K562 (cell line): ENCODE measurements around the gene ATG4C. TPM values are rescaled to one million over a fixed set of nuclear protein-coding genes. Genes with fewer than 3 reads are reported as not detected.

Source experiments
- ATAC-seq: fragments of 200-7000 bp; cut with Tn5 transposase; 3 replicates; pipeline ENCODE4 v1.9.1; 2020; ENCODE audit warnings: moderate library complexity
- BruUV-seq: library from RNA; stranded (reverse); fragments of 400-500 nt; replicated peaks from 2 replicates; lab custom pipeline; 2021; lab: Mats Ljungman, UMichigan
- CTCF ChIA-PET: fragments of 300-600 bp; formaldehyde crosslinking; extraction: SDS; loops from one replicate; lab custom pipeline; 2021; ENCODE audit warnings: low intra/inter-chr PET ratio; lab: Yijun Ruan, JAX
- POLR2A ChIA-PET: fragments of 300-600, 350-650 bp; sonication (Branson Sonifier 250); formaldehyde crosslinking; extraction: SDS; loops from one replicate; lab custom pipeline; 2021; ENCODE audit warnings: antibody characterized with exemption, inconsistent platforms; lab: Yijun Ruan, JAX
- DNase-seq, 4 experiments: peaks; one replicate each; pipeline versions ENCODE4 v3.0.0 to v3.0.0-alpha.2; 2011 to 2018; ENCODE audit warnings: low spot score in 3 of 4, mixed read lengths in 3 of 4; ENCODE audit errors: extremely low read depth in 1 of 4
- FAIRE-seq: peaks from 2 replicates; lab custom pipeline; 2011; peaks lifted over from hg19 to GRCh38; lab: Jason Lieb, UNC
- H2AFZ ChIP-seq: 2 replicates; pipeline ENCODE4 v1.6.0; 2011; ENCODE audit warnings: low read depth, low read length, control low read depth, inconsistent platforms
- H3K27ac ChIP-seq: fragments of 200-600 bp; 3 replicates; pipeline ENCODE4 v1.8.0; 2011; ENCODE audit warnings: low read depth, mild to moderate bottlenecking, control low read depth, inconsistent platforms, low read length, moderate library complexity, mixed read lengths; ENCODE audit errors: extremely low read depth
- H3K27me3 ChIP-seq, 2 experiments: fragments of 300-600 bp in 1 of 2; 2 replicates in 1 of 2; 3 replicates in 1 of 2; pipeline versions ENCODE4 v1.6.0 to v1.8.0; 2011; ENCODE audit warnings: inconsistent platforms in 2 of 2, low read length in 2 of 2, mild to moderate bottlenecking in 1 of 2, mixed read lengths in 1 of 2, moderate library complexity in 1 of 2; ENCODE audit not compliant: control insufficient read depth in 2 of 2, insufficient read depth in 2 of 2
- H3K36me3 ChIP-seq: fragments of 300-600 bp; 3 replicates; pipeline ENCODE4 v1.8.0; 2011; ENCODE audit warnings: mild to moderate bottlenecking, low read length, inconsistent platforms; ENCODE audit not compliant: control insufficient read depth, insufficient read depth
- H3K4me1 ChIP-seq, 2 experiments: fragments of 200-600 bp in 1 of 2; replicated peaks in 1 of 2; 2 replicates in 1 of 2; 3 replicates in 1 of 2; pipeline versions ENCODE4 v1.5.1 to v1.8.0; 2011; ENCODE audit warnings: inconsistent platforms in 2 of 2, low read length in 2 of 2, mild to moderate bottlenecking in 1 of 2, mixed read lengths in 1 of 2, moderate library complexity in 1 of 2; ENCODE audit not compliant: control insufficient read depth in 2 of 2, insufficient read depth in 2 of 2
- H3K4me2 ChIP-seq: 2 replicates; pipeline ENCODE4 v1.6.1; 2011; ENCODE audit warnings: low read length, control low read depth, inconsistent platforms, mixed read lengths; ENCODE audit not compliant: insufficient read depth
- H3K4me3 ChIP-seq: fragments of 200-600 bp; sonication (generic), shearing (Covaris generic); 2 replicates; pipeline ENCODE4 v1.5.1; 2016; ENCODE audit warnings: control low read depth, inconsistent platforms
- H3K79me2 ChIP-seq: fragments of 200-600 bp; 3 replicates; pipeline ENCODE4 v1.8.0; 2011; ENCODE audit warnings: low read length, inconsistent platforms; ENCODE audit not compliant: control insufficient read depth, insufficient read depth
- H3K9ac ChIP-seq, 2 experiments: 2 replicates each; pipeline versions ENCODE4 v1.6.0 to v1.6.1; 2011; ENCODE audit warnings: low read depth in 2 of 2, low read length in 2 of 2, control low read depth in 1 of 2, inconsistent platforms in 1 of 2, mild to moderate bottlenecking in 1 of 2, mixed read lengths in 1 of 2; ENCODE audit not compliant: insufficient read depth in 1 of 2
- H3K9me1 ChIP-seq: one replicate; pipeline ENCODE4 v1.6.0; 2011; ENCODE audit warnings: inconsistent platforms, mild to moderate bottlenecking, low read length, moderate library complexity; ENCODE audit not compliant: control insufficient read depth, insufficient read depth
- H3K9me3 ChIP-seq: replicated peaks from 2 replicates; pipeline ENCODE4 v1.5.1; 2011; ENCODE audit warnings: low read depth, low read length, inconsistent platforms; ENCODE audit not compliant: control insufficient read depth, insufficient read depth
- H4K20me1 ChIP-seq: replicated peaks from 2 replicates; pipeline ENCODE4 v1.6.1; 2011; ENCODE audit warnings: low read length, inconsistent platforms, mixed read lengths; ENCODE audit not compliant: control insufficient read depth, insufficient read depth
- CBX8 ChIP-seq: fragments of 200-600 bp; sonication (generic); IDR thresholded peaks from 2 replicates; pipeline ENCODE4 v1.6.1; 2012; ENCODE audit warnings: borderline replicate concordance, mixed run types, low read depth, mild to moderate bottlenecking, moderate library complexity, mixed read lengths, low read length, control low read depth, inconsistent platforms; ENCODE audit not compliant: poor library complexity, severe bottlenecking; ENCODE audit errors: extremely low read depth
- CXXC5 ChIP-seq: fragments of 250-450 bp; sonication (Bioruptor Pico); IDR thresholded peaks from 2 replicates; pipeline ENCODE4 v1.8.0; 2022; ENCODE audit warnings: inconsistent platforms, mild to moderate bottlenecking, moderate library complexity
- HOXB6 ChIP-seq: fragments of 250-450 bp; sonication (Bioruptor Pico); IDR thresholded peaks from 2 replicates; pipeline ENCODE4 v1.5.1; 2022; ENCODE audit warnings: mild to moderate bottlenecking, borderline replicate concordance
- ILK ChIP-seq: fragments of 450-650 bp; IDR thresholded peaks from 2 replicates; pipeline ENCODE4 v1.6.1; 2016; ENCODE audit warnings: missing genetic modification characterization, low read depth, mild to moderate bottlenecking, missing compliant biosample characterization, moderate library complexity, borderline replicate concordance
- MCM2 ChIP-seq: fragments of 450-650 bp; IDR thresholded peaks from 2 replicates; pipeline ENCODE4 v1.6.1; 2017; ENCODE audit warnings: low read depth, mild to moderate bottlenecking
- RBBP5 ChIP-seq: fragments of 200-600 bp; sonication (generic); IDR thresholded peaks from 2 replicates; pipeline ENCODE4 v1.6.1; 2012; ENCODE audit warnings: borderline replicate concordance, mild to moderate bottlenecking, low read length, control low read depth, inconsistent platforms; ENCODE audit not compliant: insufficient read depth, poor library complexity, severe bottlenecking
- RBM22 ChIP-seq: fragments of 200-400 bp; formaldehyde crosslinking; IDR thresholded peaks from 2 replicates; pipeline ENCODE4 v1.6.1; 2018; ENCODE audit warnings: low read length, low read depth; ENCODE audit not compliant: poor library complexity, severe bottlenecking
- SRF ChIP-seq, 2 experiments: fragments of 250-450, 450-650 bp in 1 of 2; sonication (Bioruptor Pico) in 1 of 2; sonication (generic) in 1 of 2; formaldehyde crosslinking; IDR thresholded peaks; 2 replicates each; pipeline versions ENCODE4 v1.5.0 to v1.5.1; 2020 to 2022; ENCODE audit warnings: mild to moderate bottlenecking in 1 of 2, missing genetic modification reagents in 1 of 2
- SRSF7 ChIP-seq: fragments of 200-400 bp; formaldehyde crosslinking; optimal IDR thresholded peaks from 2 replicates; pipeline ENCODE3; 2017; ENCODE audit warnings: mild to moderate bottlenecking, low read depth, low read length
- ZNF124 ChIP-seq: sonication (generic); formaldehyde crosslinking; IDR thresholded peaks from 2 replicates; pipeline ENCODE4 v1.8.1; 2022; ENCODE audit warnings: missing genetic modification reagents
- ZNF668 ChIP-seq: fragments of 250-450 bp; sonication (Bioruptor Pico); IDR thresholded peaks from 2 replicates; pipeline ENCODE4 v1.8.0; 2022; ENCODE audit warnings: mild to moderate bottlenecking, inconsistent platforms
- WGBS: fragments of 100-300 bp; shearing (Covaris generic); methylation state at CpG from one replicate; pipeline ENCODE4 v1.1.6; 2016; ENCODE audit warnings: low coverage, mixed read lengths; ENCODE audit not compliant: insufficient coverage; ENCODE audit errors: missing lambda C conversion rate; 5-methylcytosine and 5-hydroxymethylcytosine counted together
- in situ Hi-C: fragments of 300-500 bp; cut with MboI; formaldehyde crosslinking; loops from 4 replicates; pipeline ENCODE4 v1.15.0; 2018; ENCODE audit warnings: inconsistent platforms, mixed read lengths
- intact Hi-C: fragments of 100-400 bp; cut with micrococcal nuclease; formaldehyde crosslinking; loops from 2 replicates; pipeline ENCODE4 v1.14.2; 2022
- polyA plus RNA-seq, 8 experiments: library from polyadenylated mRNA; depleted of rRNA in 4 of 8; stranded (reverse) in 5 of 8; unstranded in 3 of 8; fragments of >200 nt; fragmentation: Nextera tagmentation in 2 of 8; fragmentation: Illumina TruSeq in 1 of 8; extraction: Ambion mirVana in 2 of 8; extraction: Trizol in 1 of 8; gene quantifications; 2 replicates each; pipeline versions ENCODE4 v1.2.1 to v1.2.3, GENCODE V29; 2011 to 2014; ENCODE audit warnings: inconsistent platforms in 1 of 8, missing spikeins in 1 of 8
- total RNA-seq, 7 experiments: library from RNA; depleted of rRNA in 6 of 7; stranded (reverse); fragments of >200 nt in 6 of 7; fragmentation: Illumina TruSeq in 2 of 7; extraction: Trizol in 2 of 7; gene quantifications; 2 replicates each; pipeline versions ENCODE4 v1.2.1 to v1.2.3, GENCODE V29; 2011 to 2021; ENCODE audit warnings: low replicate concordance in 1 of 7
- TF ChIP-seq, protein P1 (sequence below): fragments of 450-650 bp; formaldehyde crosslinking; IDR thresholded peaks from 2 replicates; pipeline ENCODE4 v1.4.0; 2022; ENCODE audit warnings: mild to moderate bottlenecking, moderate library complexity

The ATG4C gene
- total and polyA plus RNA-seq, 9 of the 15 experiments (the other 6 are each of a cell fraction or from before 2014, with no cell fraction given): 7.6 to 35.8 (median 16.1) TPM

DNA sequence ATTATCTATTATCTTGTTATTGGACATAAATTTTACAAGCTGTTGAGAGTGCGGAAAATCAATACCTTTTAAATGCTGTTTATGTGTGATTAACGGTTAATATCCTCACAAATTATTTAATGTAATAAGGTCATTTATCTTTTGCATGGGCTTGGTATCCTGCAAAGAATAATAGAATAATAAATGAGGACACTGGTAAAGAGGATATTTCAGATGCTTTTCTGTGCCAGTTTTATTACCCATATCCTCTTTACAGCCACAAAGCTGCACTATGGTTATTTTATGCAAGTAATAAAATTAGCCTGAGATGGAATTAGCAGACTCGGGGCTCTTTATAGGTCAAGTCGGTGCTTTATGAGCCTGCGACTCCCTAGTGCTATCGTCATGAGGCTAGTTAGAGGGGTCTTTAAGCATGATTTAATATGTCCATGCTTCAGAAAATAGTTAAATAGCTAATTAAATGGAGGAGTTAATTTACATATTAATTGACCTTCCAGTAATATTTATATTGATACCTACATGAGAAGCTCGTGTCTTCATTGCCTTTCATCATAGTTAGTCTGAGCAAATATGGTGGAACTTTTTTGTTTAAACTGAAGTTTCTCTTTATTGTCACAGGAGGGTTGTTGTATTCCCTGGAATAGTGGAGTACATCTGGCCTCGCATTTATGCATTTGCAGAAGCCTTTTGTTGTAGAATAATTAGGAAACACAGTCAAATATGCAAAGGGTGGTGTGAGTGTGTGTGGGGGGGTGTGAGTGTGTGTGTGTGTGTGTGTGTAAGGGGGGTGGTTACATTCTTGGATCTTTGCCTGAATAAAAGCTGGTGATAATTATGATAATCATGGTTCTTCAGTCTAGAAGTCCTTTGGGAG, 120.3 kb downstream of the ATG4C start (continued):
- TF ChIP-seq CXXC5 (CRISPR knock-in tag) (no peak), ZNF668 (CRISPR knock-in tag) (no peak), RBBP5 (no peak), HOXB6 (CRISPR knock-in tag) (no peak), MCM2 (no peak), SRF (CRISPR knock-in tag; IDR thresholded peaks at IDR 0.05) (no peak)
- TF ChIP-seq, protein P1, sequence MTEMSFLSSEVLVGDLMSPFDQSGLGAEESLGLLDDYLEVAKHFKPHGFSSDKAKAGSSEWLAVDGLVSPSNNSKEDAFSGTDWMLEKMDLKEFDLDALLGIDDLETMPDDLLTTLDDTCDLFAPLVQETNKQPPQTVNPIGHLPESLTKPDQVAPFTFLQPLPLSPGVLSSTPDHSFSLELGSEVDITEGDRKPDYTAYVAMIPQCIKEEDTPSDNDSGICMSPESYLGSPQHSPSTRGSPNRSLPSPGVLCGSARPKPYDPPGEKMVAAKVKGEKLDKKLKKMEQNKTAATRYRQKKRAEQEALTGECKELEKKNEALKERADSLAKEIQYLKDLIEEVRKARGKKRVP: no peak

- ATAC-seq (no peak), DNase-seq (no peak), FAIRE-seq (no peak)
- no peaks in the 10 kb centered on the region for H3K36me3 ChIP-seq
- H3K4me2 ChIP-seq: no peak overlapping the region
- WGBS: 6% methylated on average over 5 of the region's 5 CpGs
- peaks cover 12 to 30% of the 10 kb centered on the region in 2 experiments; a peak in 4 of 5 replicates for H3K27me3 ChIP-seq
- H3K9me3 ChIP-seq: no peaks in the 10 kb centered on the region
- BruUV-seq: no TSS peak
- H3K4me1 ChIP-seq: no peaks in the 10 kb centered on the region
- no peak overlapping the region for H3K9ac ChIP-seq
- no peaks in the 10 kb centered on the region for H3K9me1 ChIP-seq
- in situ Hi-C loops (no loop called here), intact Hi-C loops (loop anchor here (5.0 kb wide), 1 partner anchor 63 kb away; no protein-coding TSS in a partner anchor)
- H4K20me1 ChIP-seq: no peaks in the 10 kb centered on the region
- no peak overlapping the region for H2AFZ ChIP-seq
- no peak for TF ChIP-seq SRSF7
- TF ChIP-seq RBM22: no peak
- no peak for TF ChIP-seq ZNF124 (CRISPR knock-in tag)
- TF ChIP-seq ILK (tag): no peak
- TF ChIP-seq CBX8: no peak
- CTCF ChIA-PET: no interaction called here
- POLR2A ChIA-PET: interaction anchor here (0.6 kb wide), 1 partner anchor 88 kb away, joined by 3 read pairs; no protein-coding TSS in a partner anchor
- H3K27ac ChIP-seq: no peak overlapping the region
- H3K79me2 ChIP-seq: no peaks in the 10 kb centered on the region
- no peak overlapping the region for H3K4me3 ChIP-seq
Measured at GRCh38 chr1:62904856-62905225, 120.9 kb downstream of the ATG4C start.
